Activated CD4-positive, alpha-beta T cell treated with anti-CD3 and anti-CD28 coated beads for 36 hours (primary cell): ENCODE measurements around the gene DHRS9. TPM values are rescaled to one million over a fixed set of nuclear protein-coding genes. Genes with fewer than 3 reads are reported as not detected.

Experiments
- ATAC-seq: fragments of 200-7000 bp; cut with Tn5 transposase; one replicate; pipeline ENCODE4 v1.10.0; 2021; ENCODE audit warnings: mild to moderate bottlenecking, moderate library complexity
- CTCF ChIA-PET: fragments of 350-600 bp; sonication (Branson Sonifier 250); formaldehyde crosslinking; loops from one replicate; lab custom pipeline; 2021; ENCODE audit warnings: antibody characterized with exemption; lab: Charles Lee
- POLR2A ChIA-PET: fragments of 350-600 bp; sonication (Branson Sonifier 250); formaldehyde crosslinking; loops from one replicate; lab custom pipeline; 2021; ENCODE audit warnings: antibody characterized with exemption, inconsistent platforms; lab: Charles Lee
- DNase-seq: peaks from one replicate; pipeline ENCODE4 v3.0.0-alpha.2; 2020
- H3K27ac Mint-ChIP-seq: one replicate; pipeline ENCODE4 v1.8.0; 2021; ENCODE audit warnings: mixed read lengths
- H3K27me3 Mint-ChIP-seq: one replicate; pipeline ENCODE4 v1.8.0; 2021; ENCODE audit warnings: mixed read lengths
- H3K36me3 Mint-ChIP-seq: one replicate; pipeline ENCODE4 v1.8.0; 2021; ENCODE audit warnings: low read depth, mixed read lengths
- H3K4me1 Mint-ChIP-seq: one replicate; pipeline ENCODE4 v1.8.0; 2021; ENCODE audit warnings: mixed read lengths
- H3K4me3 Mint-ChIP-seq: one replicate; pipeline ENCODE4 v1.8.0; 2021; ENCODE audit warnings: mild to moderate bottlenecking, moderate library complexity, mixed read lengths
- H3K9me3 Mint-ChIP-seq: one replicate; pipeline ENCODE4 v1.8.0; 2021; ENCODE audit warnings: low read depth, mixed read lengths
- intact Hi-C, 2 experiments: fragments of 100-400 bp; cut with DNase I in 1 of 2; cut with micrococcal nuclease in 1 of 2; formaldehyde crosslinking; loops; one replicate each; pipeline versions ENCODE4 v1.14.2 to v1.15.1; 2022 to 2024; cut with DNase I, micrococcal nuclease
- total RNA-seq, 2 experiments: library from RNA; stranded (reverse); gene quantifications; one replicate each; pipeline ENCODE4 v1.2.3, GENCODE V29; 2021

The DHRS9 gene
- 1 to 10 TPM; 4.1 to 4.8 TPM for total RNA-seq

DNA sequence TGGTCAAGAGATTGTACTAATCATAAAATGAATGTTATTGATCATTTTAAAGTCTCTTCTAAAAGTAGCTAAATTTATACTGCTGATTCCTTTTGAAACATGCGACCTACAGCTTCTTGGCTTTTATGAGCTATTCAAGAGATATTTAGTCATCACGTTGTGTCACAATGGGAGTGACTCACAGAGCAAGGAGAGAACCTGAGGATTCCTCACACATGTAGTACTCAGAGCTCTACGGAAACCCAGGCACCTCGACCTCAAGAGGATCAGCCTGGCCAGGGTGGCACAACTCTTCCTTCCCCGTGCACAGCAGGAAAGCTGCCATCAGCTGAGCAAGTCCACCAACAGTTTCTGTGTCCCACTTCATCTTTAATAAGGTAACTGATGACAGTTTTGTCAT, at the start of gene DHRS9:
TSS of gene DHRS9 (plus strand) at position 223 of the 400 bp plus-strand sequence. CDS start 12,019 bp downstream, outside the sequence.
- DNase-seq (peak; percentile 67), ATAC-seq (peak; percentile 88)
- no peaks in the 10 kb centered on the region for H3K27me3 Mint-ChIP-seq
- peaks cover 6% of the 10 kb centered on the region for H3K9me3 Mint-ChIP-seq
- peaks cover 5% of the 10 kb centered on the region for H3K36me3 Mint-ChIP-seq
- H3K27ac Mint-ChIP-seq = peak within 1 kb of the TSS; percentile 70
- POLR2A ChIA-PET = interaction anchor here (0.7 kb wide), 1 partner anchor 207 kb away, joined by 3 read pairs; no protein-coding TSS in a partner anchor
- intact Hi-C loops = loop anchor here (1.0 to 5.0 kb wide), 4 partner anchors 26 to 577 kb away; no protein-coding TSS in a partner anchor
- CTCF ChIA-PET = interaction anchor here (0.6 to 1.9 kb wide), 6 partner anchors 21 to 101 kb away, joined by 3 to 7 read pairs (median 4); no protein-coding TSS in a partner anchor
- H3K4me3 Mint-ChIP-seq = peak within 1 kb of the TSS; percentile 69
- H3K4me1 Mint-ChIP-seq = peaks cover 42% of the 10 kb centered on the region

DNA sequence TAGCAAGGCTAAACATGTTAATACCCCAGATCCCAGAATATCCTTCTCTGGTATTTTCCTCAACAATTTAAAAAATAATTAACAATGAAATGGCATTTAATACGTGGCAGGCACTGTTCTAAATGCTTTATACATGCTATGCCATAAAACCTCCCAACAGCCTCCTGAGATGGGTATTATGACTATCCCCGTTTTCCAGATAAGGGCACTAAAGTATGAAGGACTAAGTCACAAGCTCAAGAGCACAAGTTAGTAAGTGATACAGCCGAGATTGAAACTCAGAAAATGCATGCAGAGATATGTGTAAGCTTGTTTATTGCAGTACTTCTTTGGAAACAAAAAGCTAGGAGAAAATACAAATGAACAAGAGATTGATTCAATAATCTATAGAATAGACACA, 46.2 kb upstream of the DHRS9 start:
- ChIA-PET CTCF (interaction anchor here (0.6 to 1.0 kb wide), 2 partner anchors 109 to 117 kb away, joined by 3 read pairs; no protein-coding TSS in a partner anchor), POLR2A (no interaction called here)
- no peak for DNase-seq
- intact Hi-C loops = no loop called here
- Mint-ChIP-seq H3K36me3 (no peaks in the 10 kb centered on the region), H3K27me3 (peaks cover 2% of the 10 kb centered on the region), H3K27ac (no peak overlapping the region), H3K9me3 (no peaks in the 10 kb centered on the region), H3K4me3 (no peak overlapping the region), H3K4me1 (peaks cover 9% of the 10 kb centered on the region)
- ATAC-seq = no peak

- H3K4me1 Mint-ChIP-seq = peaks cover 9% of the 10 kb centered on the region
- no peak for ATAC-seq
- intact Hi-C loops = no loop called here
- no peak overlapping the region for H3K27ac Mint-ChIP-seq
- H3K4me3 Mint-ChIP-seq = no peak overlapping the region
- ChIA-PET POLR2A (no interaction called here), CTCF (no interaction called here)
- DNase-seq = no peak
- H3K36me3 Mint-ChIP-seq = no peaks in the 10 kb centered on the region
- no peaks in the 10 kb centered on the region for H3K9me3 Mint-ChIP-seq
- H3K27me3 Mint-ChIP-seq = no peaks in the 10 kb centered on the region
Measured at GRCh38 chr2:169026056-169026455, 43.3 kb upstream of the DHRS9 start.

GRCh38 chr2:169027234-169027633, 42.1 kb upstream of the DHRS9 start:
- H3K27me3 Mint-ChIP-seq = no peaks in the 10 kb centered on the region
- H3K4me1 Mint-ChIP-seq = peaks cover 9% of the 10 kb centered on the region
- H3K36me3 Mint-ChIP-seq = no peaks in the 10 kb centered on the region
- no peaks in the 10 kb centered on the region for H3K9me3 Mint-ChIP-seq
- ChIA-PET CTCF (interaction anchor here (0.8 kb wide), 1 partner anchor 253 kb away, joined by 6 read pairs; no protein-coding TSS in a partner anchor), POLR2A (no interaction called here)
- intact Hi-C loops = no loop called here
- no peak overlapping the region for H3K4me3 Mint-ChIP-seq
- no peak overlapping the region for H3K27ac Mint-ChIP-seq
- DNase-seq (no peak), ATAC-seq (no peak)

DNA sequence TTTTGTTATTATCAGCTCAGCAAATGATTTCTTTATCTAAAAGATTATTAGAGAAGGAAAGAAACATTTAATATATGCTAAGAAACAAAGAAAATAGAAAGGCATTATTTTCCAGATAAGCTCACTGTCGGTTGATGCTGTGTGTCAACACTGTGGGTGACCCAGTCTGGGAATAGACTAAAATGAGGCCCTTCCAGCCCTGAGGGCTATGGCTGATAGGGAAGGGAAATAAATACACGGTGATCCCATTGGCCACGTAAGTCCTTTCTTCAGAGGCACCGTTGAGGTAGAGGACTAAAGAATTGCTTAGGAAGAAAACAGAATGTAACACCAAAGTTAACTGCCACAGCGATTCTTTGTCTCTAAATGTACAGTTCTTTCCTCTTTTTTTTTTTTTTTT, 40.0 kb upstream of the DHRS9 start:
- CTCF ChIA-PET = no interaction called here
- no peak for DNase-seq
- POLR2A ChIA-PET = no interaction called here
- H3K4me1 Mint-ChIP-seq = peaks cover 9% of the 10 kb centered on the region
- intact Hi-C loops = no loop called here
- H3K27ac Mint-ChIP-seq = no peak overlapping the region
- no peak overlapping the region for H3K4me3 Mint-ChIP-seq
- H3K9me3 Mint-ChIP-seq = peaks cover 8% of the 10 kb centered on the region
- H3K36me3 Mint-ChIP-seq = no peaks in the 10 kb centered on the region
- no peak for ATAC-seq
- H3K27me3 Mint-ChIP-seq = no peaks in the 10 kb centered on the region

DNA sequence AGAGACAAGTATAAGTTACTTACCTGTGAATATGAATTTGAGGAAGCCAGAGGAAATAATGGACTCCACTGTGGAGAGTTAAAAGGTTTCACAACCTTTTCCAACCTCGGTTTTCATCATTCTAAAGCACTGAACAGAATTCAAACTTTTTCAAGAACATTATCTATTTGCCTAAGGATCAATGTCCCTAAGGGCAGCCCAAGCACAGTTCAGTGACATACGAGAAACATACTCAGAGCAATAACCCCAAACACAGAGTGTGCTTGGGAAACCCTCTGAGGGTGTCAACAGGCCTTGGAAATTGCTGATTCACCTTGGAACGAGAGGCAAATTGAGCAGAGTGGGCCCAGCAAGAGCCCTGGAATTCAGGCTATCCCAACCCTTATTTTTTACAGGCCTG, 38.2 kb upstream of the DHRS9 start, which contains the start of gene ABCB11:
TSS of gene ABCB11 (minus strand) at position 123 of the 400 bp plus-strand sequence. CDS start 13,199 bp downstream, outside the sequence.
- no peaks in the 10 kb centered on the region for H3K36me3 Mint-ChIP-seq
- no peaks in the 10 kb centered on the region for H3K27me3 Mint-ChIP-seq
- ChIA-PET POLR2A (no interaction called here), CTCF (interaction anchor here (1.4 kb wide), 1 partner anchor 191 kb away, joined by 3 read pairs; no protein-coding TSS in a partner anchor)
- ATAC-seq (no peak), DNase-seq (no peak)
- no peaks in the 10 kb centered on the region for H3K4me1 Mint-ChIP-seq
- H3K4me3 Mint-ChIP-seq = no peak within 1 kb of the TSS
- H3K27ac Mint-ChIP-seq = no peak within 1 kb of the TSS
- intact Hi-C loops = no loop called here
- peaks cover 11% of the 10 kb centered on the region for H3K9me3 Mint-ChIP-seq

GRCh38 chr2:169034256-169034655, 35.1 kb upstream of the DHRS9 start:
- Mint-ChIP-seq H3K27me3 (no peaks in the 10 kb centered on the region), H3K27ac (no peak overlapping the region), H3K4me3 (no peak overlapping the region), H3K4me1 (peaks cover 4% of the 10 kb centered on the region), H3K36me3 (no peaks in the 10 kb centered on the region), H3K9me3 (peaks cover 11% of the 10 kb centered on the region)
- intact Hi-C loops = no loop called here
- DNase-seq = no peak
- CTCF ChIA-PET = no interaction called here
- POLR2A ChIA-PET = interaction anchor here (0.6 kb wide), 1 partner anchor 12 kb away, joined by 3 read pairs; no protein-coding TSS in a partner anchor
- no peak for ATAC-seq

- Mint-ChIP-seq H3K4me3 (no peak overlapping the region), H3K36me3 (no peaks in the 10 kb centered on the region), H3K27ac (no peak overlapping the region), H3K4me1 (peaks cover 4% of the 10 kb centered on the region), H3K27me3 (no peaks in the 10 kb centered on the region), H3K9me3 (peaks cover 11% of the 10 kb centered on the region)
- ATAC-seq = no peak
- DNase-seq = no peak
- ChIA-PET POLR2A (interaction anchor here (0.6 kb wide), 1 partner anchor 11 kb away, joined by 3 read pairs; no protein-coding TSS in a partner anchor), CTCF (no interaction called here)
- intact Hi-C loops = no loop called here
Measured at GRCh38 chr2:169034984-169035544, 34.3 kb upstream of the DHRS9 start.

GRCh38 chr2:169035887-169036286, 33.5 kb upstream of the DHRS9 start:
- intact Hi-C loops = no loop called here
- no peaks in the 10 kb centered on the region for H3K27me3 Mint-ChIP-seq
- H3K4me3 Mint-ChIP-seq = no peak overlapping the region
- DNase-seq (no peak), ATAC-seq (no peak)
- ChIA-PET CTCF (no interaction called here), POLR2A (no interaction called here)
- H3K27ac Mint-ChIP-seq = no peak overlapping the region
- no peaks in the 10 kb centered on the region for H3K36me3 Mint-ChIP-seq
- peaks cover 11% of the 10 kb centered on the region for H3K9me3 Mint-ChIP-seq
- peaks cover 4% of the 10 kb centered on the region for H3K4me1 Mint-ChIP-seq

DNA sequence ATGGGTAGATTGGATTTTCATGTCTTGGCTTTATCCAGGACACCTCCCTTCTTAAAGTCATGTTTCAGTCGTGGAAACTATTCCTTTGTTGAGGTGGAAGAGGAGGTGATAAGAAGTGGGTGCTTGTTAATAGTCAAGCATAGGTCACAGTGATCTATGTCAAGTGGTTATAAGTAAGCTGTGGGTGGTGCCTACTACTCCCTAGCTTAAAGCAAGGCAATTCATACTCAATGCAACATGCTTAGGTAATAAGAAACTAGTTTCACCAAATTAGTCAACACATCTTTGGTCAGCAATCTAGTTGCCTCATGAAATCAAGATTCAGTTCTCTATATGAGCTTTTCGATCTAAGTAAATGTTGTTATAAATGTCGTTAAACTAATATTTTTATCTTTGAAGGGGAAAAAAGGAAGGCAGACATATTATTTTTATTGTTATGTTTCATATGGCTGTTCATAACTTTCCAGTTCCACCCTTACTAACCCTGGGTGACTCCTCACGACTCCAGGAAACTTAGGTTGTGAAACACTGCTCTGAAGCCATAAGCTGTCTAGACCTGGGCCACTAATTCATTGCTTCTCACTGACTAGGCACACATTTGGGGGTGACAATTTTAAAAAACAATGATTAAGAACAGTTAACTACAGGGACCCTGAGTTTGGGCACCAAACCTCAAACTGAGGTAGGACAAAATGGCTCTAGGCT, 32.5 kb upstream of the DHRS9 start:
- no peak overlapping the region for H3K4me3 Mint-ChIP-seq
- intact Hi-C loops = no loop called here
- no peaks in the 10 kb centered on the region for H3K27me3 Mint-ChIP-seq
- H3K4me1 Mint-ChIP-seq = peaks cover 4% of the 10 kb centered on the region
- DNase-seq (no peak), ATAC-seq (peak; percentile 28)
- peaks cover under 1% of the 10 kb centered on the region for H3K36me3 Mint-ChIP-seq
- peaks cover 12% of the 10 kb centered on the region for H3K9me3 Mint-ChIP-seq
- CTCF ChIA-PET = no interaction called here
- POLR2A ChIA-PET = interaction anchor here (0.8 kb wide), 1 partner anchor 14 kb away, joined by 3 read pairs; no protein-coding TSS in a partner anchor
- H3K27ac Mint-ChIP-seq = no peak overlapping the region

DNA sequence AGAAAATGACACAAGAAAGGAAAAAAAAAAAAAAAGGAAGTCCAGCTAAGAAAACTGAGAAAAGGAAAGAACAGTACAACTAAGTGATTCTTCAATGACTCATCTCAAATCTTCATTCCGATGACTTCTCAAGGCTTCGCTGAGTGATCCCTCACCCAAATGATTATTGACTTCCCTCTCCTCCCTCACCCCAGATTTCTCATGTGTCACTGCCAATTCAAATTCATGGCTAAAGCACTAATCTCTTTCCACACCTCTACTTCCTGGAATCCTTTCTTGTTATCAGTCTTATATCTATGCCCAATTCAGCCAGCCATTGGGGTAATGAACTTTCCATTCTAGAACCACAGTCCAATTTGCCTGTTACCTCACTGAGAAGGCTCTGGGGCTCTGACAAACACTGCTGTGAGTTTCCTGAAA, 31.0 kb upstream of the DHRS9 start:
- CTCF ChIA-PET = no interaction called here
- POLR2A ChIA-PET = no interaction called here
- H3K4me1 Mint-ChIP-seq = peaks cover 4% of the 10 kb centered on the region

More for the DNA sequence above, 31.0 kb upstream of the DHRS9 start:
- no peak overlapping the region for H3K4me3 Mint-ChIP-seq
- peaks cover 20% of the 10 kb centered on the region for H3K9me3 Mint-ChIP-seq
- peaks cover 11% of the 10 kb centered on the region for H3K36me3 Mint-ChIP-seq
- no peaks in the 10 kb centered on the region for H3K27me3 Mint-ChIP-seq
- no peak overlapping the region for H3K27ac Mint-ChIP-seq
- ATAC-seq = peak; percentile 88
- intact Hi-C loops = loop anchor here (2.0 kb wide), 2 partner anchors 26 to 30 kb away; partner anchors contain the start of gene DHRS9 (in 1 of the 2)
- DNase-seq = no peak
